PC-3 (cell line): ENCODE measurements around the gene BMP2K. TPM values are rescaled to one million over a fixed set of nuclear protein-coding genes. Genes with fewer than 3 reads are reported as not detected.

ENCODE experiments used
- microRNA-seq: library from miRNA; unstranded; fragments of <30 nt; microRNA quantifications from one replicate; pipeline ENCODE4 v1.1.0, GENCODE V29; 2020; ENCODE audit not compliant: unreplicated experiment
- total RNA-seq: library from RNA; depleted of rRNA; stranded (reverse); fragments of >200 nt; gene quantifications from 2 replicates; pipeline ENCODE4 v1.2.3, GENCODE V29; 2014; rRNA removed

The BMP2K gene
- total RNA-seq, 1 experiment from 2014 or later = 24.5 TPM

Small RNAs within 50 kb of the gene (microRNA-seq; reads per million reads assigned to microRNA genes)
- gene MIR5096 = not detected

Other genes starting within 250 kb of the BMP2K start
- 223 and 263 TPM in 2 replicates for gene ANXA3, start 224.6 kb upstream of the BMP2K start, total RNA-seq
- gene PAQR3, start 163.1 kb downstream of the BMP2K start, total RNA-seq = 10.7 and 16.9 TPM in 2 replicates